Vagina (tissue), 2 donors: Measurements from ENCODE around the gene CPLANE2.

Source experiments
- CTCF ChIP-seq, 3 experiments: fragments of 450-650 bp in 2 of 3; fragments of 200-600 bp in 1 of 3; sonication (generic) in 1 of 3; IDR thresholded peaks; one replicate each; pipeline ENCODE4 v1.5.1; 2017 to 2019; ENCODE audit warnings: antibody characterized with exemption in 3 of 3, mild to moderate bottlenecking in 2 of 3, moderate library complexity in 2 of 3
- POLR2A ChIP-seq, 2 donors: fragments of 450-650 bp; IDR thresholded peaks; one replicate each; pipeline ENCODE4 v1.6.1; 2017; ENCODE audit warnings: antibody characterized with exemption in 2 of 2, mild to moderate bottlenecking in 2 of 2, moderate library complexity in 2 of 2
- POLR2AphosphoS5 ChIP-seq, 2 donors: sonication (generic); formaldehyde crosslinking; IDR thresholded peaks; one replicate each; pipeline ENCODE4 v1.9.0; 2017; ENCODE audit warnings: antibody characterized with exemption in 2 of 2, mild to moderate bottlenecking in 2 of 2, low read depth in 1 of 2; ENCODE audit not compliant: insufficient read depth in 1 of 2

- no peak for TF ChIP-seq CTCF (IDR thresholded peaks at IDR 0.05)
- no peak for TF ChIP-seq POLR2A (IDR thresholded peaks at IDR 0.05)
- TF ChIP-seq POLR2AphosphoS5 (IDR thresholded peaks at IDR 0.05; ENCODE audit: insufficient read depth in 1 of 2, low read depth in 1 of 2): no peak
These were observed 19.5 kb upstream of the CPLANE2 start for GRCh38 chr1:16256478-16256877.
